BJ (cell line): ENCODE data around the gene CCDC88C. TPM values are rescaled to one million over a fixed set of nuclear protein-coding genes. Genes with fewer than 3 reads are reported as not detected.

Source experiments
- CTCF ChIA-PET: fragments of 350-600 bp; formaldehyde crosslinking; extraction: SDS; loops from one replicate; lab custom pipeline; 2021; ENCODE audit warnings: antibody characterized with exemption, inconsistent platforms; lab: Yijun Ruan, JAX
- POLR2A ChIA-PET: fragments of 300-600 bp; sonication (Branson Sonifier 250); formaldehyde crosslinking; extraction: SDS; loops from one replicate; lab custom pipeline; 2021; ENCODE audit warnings: antibody characterized with exemption; lab: Charles Lee
- DNase-seq: peaks from one replicate; pipeline ENCODE4 v3.0.0-alpha.2; 2011; ENCODE audit warnings: low read depth
- H3K27me3 ChIP-seq: 2 replicates; pipeline ENCODE4 v1.6.0; 2011; ENCODE audit warnings: low read length; ENCODE audit not compliant: control insufficient read depth, insufficient read depth
- H3K36me3 ChIP-seq: 2 replicates; pipeline ENCODE4 v1.5.1; 2011; ENCODE audit warnings: low read length; ENCODE audit not compliant: control insufficient read depth, insufficient read depth
- H3K4me3 ChIP-seq: 2 replicates; pipeline ENCODE4 v1.5.1; 2011; ENCODE audit warnings: low read depth, mild to moderate bottlenecking, control low read depth, low read length
- polyA plus RNA-seq: library from polyadenylated mRNA; depleted of rRNA; stranded (reverse); fragments of >200 nt; gene quantifications from 2 replicates; pipeline ENCODE4 v1.2.3, GENCODE V29; 2011
- TF ChIP-seq, protein P1 (sequence below): IDR thresholded peaks from 2 replicates; pipeline ENCODE4 v1.5.1; 2011; ENCODE audit warnings: low read depth, mild to moderate bottlenecking, control low read depth, inconsistent platforms, low read length, moderate library complexity; ENCODE audit not compliant: insufficient read depth

Gene CCDC88C
- polyA plus RNA-seq, 1 experiment, result not detected

DNA sequence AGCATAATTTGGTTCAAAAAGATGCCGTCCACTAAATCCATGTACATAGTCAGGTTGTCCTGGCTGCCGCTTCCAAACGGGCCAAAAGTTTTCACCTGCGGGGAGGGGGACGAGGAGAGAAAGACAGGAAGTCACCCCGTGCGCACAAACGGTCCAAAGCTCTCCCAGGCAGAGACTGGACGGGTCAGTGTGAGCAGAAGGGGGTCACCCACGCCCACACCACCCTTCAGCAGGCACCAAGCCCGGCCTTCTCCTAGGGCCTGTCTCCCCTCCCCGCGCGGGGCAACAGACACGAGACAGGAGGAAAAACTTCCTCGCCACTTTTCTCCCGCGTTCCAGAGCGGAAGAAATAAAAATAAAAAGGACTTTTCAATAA is 888 bp downstream of the CCDC88C start:
- ChIA-PET POLR2A (no interaction called here), CTCF (interaction anchor here (9.5 kb wide), 1 partner anchor 93 kb away, joined by 87 read pairs; no protein-coding TSS in a partner anchor)
- TF ChIP-seq, protein P1, sequence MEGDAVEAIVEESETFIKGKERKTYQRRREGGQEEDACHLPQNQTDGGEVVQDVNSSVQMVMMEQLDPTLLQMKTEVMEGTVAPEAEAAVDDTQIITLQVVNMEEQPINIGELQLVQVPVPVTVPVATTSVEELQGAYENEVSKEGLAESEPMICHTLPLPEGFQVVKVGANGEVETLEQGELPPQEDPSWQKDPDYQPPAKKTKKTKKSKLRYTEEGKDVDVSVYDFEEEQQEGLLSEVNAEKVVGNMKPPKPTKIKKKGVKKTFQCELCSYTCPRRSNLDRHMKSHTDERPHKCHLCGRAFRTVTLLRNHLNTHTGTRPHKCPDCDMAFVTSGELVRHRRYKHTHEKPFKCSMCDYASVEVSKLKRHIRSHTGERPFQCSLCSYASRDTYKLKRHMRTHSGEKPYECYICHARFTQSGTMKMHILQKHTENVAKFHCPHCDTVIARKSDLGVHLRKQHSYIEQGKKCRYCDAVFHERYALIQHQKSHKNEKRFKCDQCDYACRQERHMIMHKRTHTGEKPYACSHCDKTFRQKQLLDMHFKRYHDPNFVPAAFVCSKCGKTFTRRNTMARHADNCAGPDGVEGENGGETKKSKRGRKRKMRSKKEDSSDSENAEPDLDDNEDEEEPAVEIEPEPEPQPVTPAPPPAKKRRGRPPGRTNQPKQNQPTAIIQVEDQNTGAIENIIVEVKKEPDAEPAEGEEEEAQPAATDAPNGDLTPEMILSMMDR, result no peak
- DNase-seq, result no peak
- H3K4me3 ChIP-seq, result no peak overlapping the region
- peaks cover 17% of the 10 kb centered on the region for H3K27me3 ChIP-seq
- no peaks in the 10 kb centered on the region for H3K36me3 ChIP-seq

GRCh38 chr14:91415794-91416743 is 1.6 kb downstream of the CCDC88C start:
- ChIA-PET CTCF (interaction anchor here (1.1 to 9.5 kb wide), 2 partner anchors 11 to 93 kb away, joined by 3 to 87 read pairs; no protein-coding TSS in a partner anchor), POLR2A (no interaction called here)
- no peak for DNase-seq

GRCh38 chr14:91414475-91414833 is 3.2 kb downstream of the CCDC88C start:
- peaks cover 20% of the 10 kb centered on the region for H3K27me3 ChIP-seq

More at GRCh38 chr14:91415794-91416743, 1.6 kb downstream of the CCDC88C start:
- Histone ChIP-seq H3K36me3 (no peaks in the 10 kb centered on the region), H3K4me3 (no peak overlapping the region), H3K27me3 (peaks cover 19% of the 10 kb centered on the region)
- TF ChIP-seq, protein P1, result no peak

GRCh38 chr14:91413547-91414474 is 3.8 kb downstream of the CCDC88C start:
- DNase-seq, result no peak
- Histone ChIP-seq H3K27me3 (peaks cover 18% of the 10 kb centered on the region), H3K36me3 (no peaks in the 10 kb centered on the region), H3K4me3 (no peak overlapping the region)
- ChIA-PET POLR2A (no interaction called here), CTCF (interaction anchor here (1.3 to 1.6 kb wide), 2 partner anchors 16 to 90 kb away, joined by 3 to 5 read pairs; no protein-coding TSS in a partner anchor)
- TF ChIP-seq, protein P1, result no peak

More at GRCh38 chr14:91414475-91414833, 3.2 kb downstream of the CCDC88C start:
- TF ChIP-seq, protein P1, result no peak
- H3K4me3 ChIP-seq, result no peak overlapping the region
- CTCF ChIA-PET, result interaction anchor here (1.3 to 9.5 kb wide), 2 partner anchors 16 to 91 kb away, joined by 3 to 87 read pairs; no protein-coding TSS in a partner anchor
- no peak for DNase-seq
- no peaks in the 10 kb centered on the region for H3K36me3 ChIP-seq
- POLR2A ChIA-PET, result no interaction called here

- no peak overlapping the region for H3K4me3 ChIP-seq
- no peak for DNase-seq
- TF ChIP-seq, protein P1, result no peak
- ChIA-PET POLR2A (no interaction called here), CTCF (interaction anchor here (1.6 kb wide), 1 partner anchor 89 kb away, joined by 5 read pairs; no protein-coding TSS in a partner anchor)
- H3K36me3 ChIP-seq, result no peaks in the 10 kb centered on the region
- H3K27me3 ChIP-seq, result peaks cover 16% of the 10 kb centered on the region
Observed at GRCh38 chr14:91412939-91413338, 4.7 kb downstream of the CCDC88C start.
